ENCODE data around the gene CNTN6. TPM values are rescaled to one million over a fixed set of nuclear protein-coding genes. Genes with fewer than 3 reads are reported as not detected.

CNTN6 gene
- total and polyA plus RNA-seq, 4 donors: 0.01 to 0.05 TPM; not detected in 2

GRCh38 chr3:1330107-1330506, 237.3 kb downstream of the CNTN6 start:
- Histone ChIP-seq H3K27me3 (ENCODE audit: control insufficient read depth in 4 of 4, insufficient read depth in 4 of 4, low read length in 3 of 4) (peaks cover 0 to 3% (median 0%) of the 10 kb centered on the region in 4 donors), H3K9ac (ENCODE audit: low read depth in 1 of 2, low read length in 2 of 2) (no peak overlapping the region), H3K27ac (ENCODE audit: low read depth in 1 of 2, low read length in 2 of 2) (no peak overlapping the region), H3K36me3 (ENCODE audit: control insufficient read depth in 4 of 4, insufficient read depth in 3 of 4, low read depth in 1 of 4, low read length in 3 of 4) (no peaks in the 10 kb centered on the region), H3K9me3 (ENCODE audit: control insufficient read depth in 4 of 4, low read length in 3 of 4) (no peaks in the 10 kb centered on the region), H3K4me1 (ENCODE audit: control insufficient read depth in 4 of 4, insufficient read depth in 4 of 4, low read length in 3 of 4) (no peaks in the 10 kb centered on the region), H3K4me3 (ENCODE audit: low read depth in 1 of 3, low read length in 3 of 3) (no peak overlapping the region)
- no peak for TF ChIP-seq FOXA2 (IDR thresholded peaks at IDR 0.05)
- no peak for TF ChIP-seq FOXA1 (IDR thresholded peaks at IDR 0.05)
- TF ChIP-seq ZBTB33 (IDR thresholded peaks at IDR 0.05): no peak
- no peak for TF ChIP-seq TAF1 (conservative IDR thresholded peaks at IDR 0.05)
- TF ChIP-seq YY1 (IDR thresholded peaks at IDR 0.05): no peak
- no peak for TF ChIP-seq CTCF (IDR thresholded peaks at IDR 0.05; ENCODE audit: low read depth, low read length, missing input control)
- TF ChIP-seq GABPA (IDR thresholded peaks at IDR 0.05 in 1 of 2, conservative IDR thresholded peaks at IDR 0.05 in 1 of 2): no peak
- no peak for TF ChIP-seq ATF3 (IDR thresholded peaks at IDR 0.05)
- no peak for TF ChIP-seq SP1 (IDR thresholded peaks at IDR 0.05)
- no peak for TF ChIP-seq RAD21 (IDR thresholded peaks at IDR 0.05)
- no peak for TF ChIP-seq HNF4A (conservative IDR thresholded peaks at IDR 0.05)
- TF ChIP-seq MAX (IDR thresholded peaks at IDR 0.05): no peak
- TF ChIP-seq REST (IDR thresholded peaks at IDR 0.05): no peak
- WGBS: 65% methylated on average over 2 of the region's 2 CpGs
- DNase-seq (ENCODE audit: low spot score): no peak

- Histone ChIP-seq H3K27me3 (ENCODE audit: control insufficient read depth in 4 of 4, insufficient read depth in 4 of 4, low read length in 3 of 4) (peaks cover 0 to 2% (median 0%) of the 10 kb centered on the region in 4 donors), H3K27ac (ENCODE audit: low read depth in 1 of 2, low read length in 2 of 2) (no peak overlapping the region), H3K4me1 (ENCODE audit: control insufficient read depth in 4 of 4, insufficient read depth in 4 of 4, low read length in 3 of 4) (no peaks in the 10 kb centered on the region), H3K36me3 (ENCODE audit: control insufficient read depth in 4 of 4, insufficient read depth in 3 of 4, low read depth in 1 of 4, low read length in 3 of 4) (no peaks in the 10 kb centered on the region), H3K9me3 (ENCODE audit: control insufficient read depth in 4 of 4, low read length in 3 of 4) (no peaks in the 10 kb centered on the region), H3K9ac (ENCODE audit: low read depth in 1 of 2, low read length in 2 of 2) (no peak overlapping the region), H3K4me3 (ENCODE audit: low read depth in 1 of 3, low read length in 3 of 3) (no peak overlapping the region)
- no peak for TF ChIP-seq HNF4G (IDR thresholded peaks at IDR 0.05)
- no peak for TF ChIP-seq NR2F2 (IDR thresholded peaks at IDR 0.05)
- TF ChIP-seq TAF1 (conservative IDR thresholded peaks at IDR 0.05): no peak
- TF ChIP-seq MAX (IDR thresholded peaks at IDR 0.05): no peak
- no peak for TF ChIP-seq CTCF (IDR thresholded peaks at IDR 0.05; ENCODE audit: low read depth, low read length, missing input control)
- TF ChIP-seq FOXA1 (IDR thresholded peaks at IDR 0.05): no peak
- no peak for TF ChIP-seq JUND (IDR thresholded peaks at IDR 0.05)
- TF ChIP-seq EGR1 (IDR thresholded peaks at IDR 0.05; ENCODE audit: low read depth in 2 of 2): no peak
- TF ChIP-seq SP1 (IDR thresholded peaks at IDR 0.05): no peak
- WGBS: 65% methylated on average over 6 of the region's 6 CpGs
- DNase-seq (ENCODE audit: low spot score): no peak
Measured at GRCh38 chr3:1346386-1346785, 253.6 kb downstream of the CNTN6 start.

All from liver (tissue), 9 donors.